HG03280 (cell line): ENCODE data around the gene COL4A2.

Source experiments
- ATAC-seq: cut with Tn5 transposase; IDR thresholded peaks from one replicate; pipeline ENCODE4 v1.9.1; 2021; ENCODE audit warnings: mild to moderate bottlenecking, moderate library complexity; ENCODE audit not compliant: unreplicated experiment

COL4A2 gene

GRCh38 chr13:110351636-110352420, 44.7 kb downstream of the COL4A2 start:
- ATAC-seq, result no peak

GRCh38 chr13:110352735-110353134, 45.7 kb downstream of the COL4A2 start:
- ATAC-seq, result no peak

GRCh38 chr13:110353339-110353977, 46.4 kb downstream of the COL4A2 start:
- no peak for ATAC-seq

- no peak for ATAC-seq
Observed at GRCh38 chr13:110354123-110354627, 47.1 kb downstream of the COL4A2 start.

GRCh38 chr13:110354715-110355473, 47.8 kb downstream of the COL4A2 start:
- no peak for ATAC-seq

- no peak for ATAC-seq
Observed at GRCh38 chr13:110356362-110356761, 49.3 kb downstream of the COL4A2 start.

GRCh38 chr13:110358381-110358780, 51.3 kb downstream of the COL4A2 start:
- ATAC-seq, result no peak

- no peak for ATAC-seq
Observed at GRCh38 chr13:110359840-110360301, 52.8 kb downstream of the COL4A2 start.

- ATAC-seq, result no peak
Observed at GRCh38 chr13:110360598-110360997, 53.5 kb downstream of the COL4A2 start.

- ATAC-seq, result no peak
Observed at GRCh38 chr13:110361365-110361911, 54.4 kb downstream of the COL4A2 start.

GRCh38 chr13:110363010-110363409, 55.9 kb downstream of the COL4A2 start:
- ATAC-seq, result no peak

GRCh38 chr13:110364081-110364480, 57.0 kb downstream of the COL4A2 start:
- no peak for ATAC-seq

- no peak for ATAC-seq
Observed at GRCh38 chr13:110365876-110366275, 58.8 kb downstream of the COL4A2 start.

- no peak for ATAC-seq
Observed at GRCh38 chr13:110366733-110367132, 59.6 kb downstream of the COL4A2 start.

GRCh38 chr13:110367620-110368019, 60.5 kb downstream of the COL4A2 start:
- no peak for ATAC-seq

GRCh38 chr13:110368408-110368807, 61.3 kb downstream of the COL4A2 start:
- no peak for ATAC-seq

- no peak for ATAC-seq
Observed at GRCh38 chr13:110369400-110369799, 62.3 kb downstream of the COL4A2 start.

- ATAC-seq, result no peak
Observed at GRCh38 chr13:110371550-110372465, 64.7 kb downstream of the COL4A2 start.

GRCh38 chr13:110372676-110373075, 65.6 kb downstream of the COL4A2 start:
- ATAC-seq, result no peak

- ATAC-seq, result no peak
Observed at GRCh38 chr13:110373617-110374016, 66.5 kb downstream of the COL4A2 start.
